CD8-positive, alpha-beta memory T cell (primary cell): ENCODE data around the gene MICAL3. TPM values are rescaled to one million over a fixed set of nuclear protein-coding genes. Genes with fewer than 3 reads are reported as not detected.
A peak's percentile ranks its signal among the peaks of the same experiment; 100 is the strongest.
"Not testable (repeated sequence)": the region's sequence is repeated elsewhere in the genome, so short reads cannot be mapped to it uniquely, and the experiment has no call there.

ENCODE experiments used
- CTCF ChIA-PET: fragments of 350-600 bp; sonication (Branson Sonifier 250); formaldehyde crosslinking; loops from one replicate; lab custom pipeline; 2021; ENCODE audit warnings: antibody characterized with exemption; lab: Charles Lee
- POLR2A ChIA-PET: fragments of 350-600 bp; sonication (Branson Sonifier 250); formaldehyde crosslinking; loops from one replicate; lab custom pipeline; 2021; ENCODE audit warnings: antibody characterized with exemption; lab: Charles Lee
- DNase-seq, 5 donors: peaks; one replicate each; pipeline versions ENCODE4 v3.0.0 to v3.0.0-alpha.2; 2020 to 2022; ENCODE audit warnings: mixed read lengths in 1 of 5
- H3K27ac ChIP-seq: one replicate; pipeline ENCODE4 v1.7.0; 2013; ENCODE audit warnings: low read depth, mild to moderate bottlenecking, low read length, moderate library complexity
- H3K27me3 ChIP-seq: 2 replicates; pipeline ENCODE4 v1.7.0; 2013; ENCODE audit warnings: low read length, mild to moderate bottlenecking; ENCODE audit not compliant: insufficient read depth, poor library complexity, severe bottlenecking
- H3K36me3 ChIP-seq: 2 replicates; pipeline ENCODE4 v1.7.0; 2013; ENCODE audit warnings: mild to moderate bottlenecking, low read length, moderate library complexity; ENCODE audit not compliant: insufficient read depth
- H3K4me1 ChIP-seq: 2 replicates; pipeline ENCODE4 v1.7.0; 2013; ENCODE audit warnings: mild to moderate bottlenecking, low read length, moderate library complexity; ENCODE audit not compliant: insufficient read depth
- H3K4me3 ChIP-seq: 2 replicates; pipeline ENCODE4 v1.7.0; 2013; ENCODE audit warnings: mild to moderate bottlenecking, low read length
- H3K9me3 ChIP-seq: 2 replicates; pipeline ENCODE4 v1.7.0; 2013; ENCODE audit warnings: mild to moderate bottlenecking, low read length
- H3K27ac Mint-ChIP-seq, 8 donors: one replicate each; pipeline ENCODE4 v1.8.0; 2020 to 2021; ENCODE audit warnings: mixed read lengths in 8 of 8, mild to moderate bottlenecking in 6 of 8, inconsistent platforms in 3 of 8, moderate library complexity in 3 of 8
- H3K27me3 Mint-ChIP-seq, 2 donors: one replicate each; pipeline ENCODE4 v1.8.0; 2020 to 2021; ENCODE audit warnings: mixed read lengths in 2 of 2, mild to moderate bottlenecking in 1 of 2, moderate library complexity in 1 of 2
- H3K36me3 Mint-ChIP-seq, 3 donors: one replicate each; pipeline ENCODE4 v1.8.0; 2020 to 2021; ENCODE audit warnings: mixed read lengths in 3 of 3, inconsistent platforms in 1 of 3, mild to moderate bottlenecking in 1 of 3
- H3K4me1 Mint-ChIP-seq, 3 donors: one replicate each; pipeline ENCODE4 v1.8.0; 2020 to 2021; ENCODE audit warnings: mixed read lengths in 3 of 3, inconsistent platforms in 1 of 3, mild to moderate bottlenecking in 1 of 3
- H3K4me3 Mint-ChIP-seq, 7 donors: one replicate each; pipeline ENCODE4 v1.8.0; 2020 to 2021; ENCODE audit warnings: mixed read lengths in 7 of 7, mild to moderate bottlenecking in 6 of 7, moderate library complexity in 4 of 7, inconsistent platforms in 2 of 7
- H3K9me3 Mint-ChIP-seq, 5 donors: one replicate each; pipeline ENCODE4 v1.8.0; 2020 to 2022; ENCODE audit warnings: mixed read lengths in 5 of 5, mild to moderate bottlenecking in 3 of 5, moderate library complexity in 2 of 5, inconsistent platforms in 1 of 5
- polyA plus RNA-seq: library from polyadenylated mRNA; unstranded; fragments of 300-500 nt; fragmentation: Illumina TruSeq; gene quantifications from one replicate; pipeline ENCODE4 v1.2.3, GENCODE V29; 2021
- total RNA-seq, 2 experiments: library from RNA; stranded (reverse); gene quantifications; one replicate each; pipeline ENCODE4 v1.2.3, GENCODE V29; 2021

Gene MICAL3
- total and polyA plus RNA-seq, 3 experiments from 2014 or later = 1.7 to 51.9 (median 51.7) TPM

DNA sequence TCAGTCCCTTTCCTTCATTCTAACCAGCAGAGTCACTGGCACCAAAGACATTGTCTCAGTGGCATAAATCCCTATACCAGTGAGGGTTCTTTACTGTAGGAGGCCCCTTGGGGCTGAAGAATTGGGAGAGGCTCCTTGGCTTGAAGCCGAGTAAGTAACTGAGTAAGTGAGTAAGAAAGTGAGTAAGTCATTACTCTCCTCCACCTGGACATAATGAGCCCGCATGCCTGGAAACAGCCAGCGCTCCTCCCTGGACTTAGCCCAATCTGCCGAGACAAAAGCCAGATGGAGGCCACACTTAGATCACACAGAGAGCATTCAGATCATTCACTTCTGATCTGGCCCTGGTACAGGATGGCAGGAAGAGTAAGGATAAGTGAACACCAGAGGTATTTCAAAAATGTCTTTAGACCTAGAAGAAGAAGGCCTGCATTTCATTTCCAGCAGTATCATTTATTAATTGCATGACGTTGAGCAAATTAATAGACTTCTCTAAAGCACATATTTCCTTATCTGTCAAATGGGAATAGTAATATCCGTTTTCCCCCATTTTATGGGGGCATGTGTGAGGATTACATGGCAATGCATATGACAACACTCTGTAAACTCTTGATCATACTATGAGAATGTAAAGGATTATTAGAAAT lies 8.2 kb upstream of the MICAL3 start:
- Histone ChIP-seq H3K27me3 (no peaks in the 10 kb centered on the region), H3K4me3 (no peak overlapping the region), H3K36me3 (no peaks in the 10 kb centered on the region), H3K9me3 (no peaks in the 10 kb centered on the region), H3K27ac (no peak overlapping the region), H3K4me1 (no peaks in the 10 kb centered on the region)
- H3K4me3 Mint-ChIP-seq = no peak overlapping the region
- H3K4me1 Mint-ChIP-seq = no peaks in the 10 kb centered on the region
- POLR2A ChIA-PET = no interaction called here
- CTCF ChIA-PET = interaction anchor here (1.3 kb wide), 1 partner anchor 25 kb away, joined by 3 read pairs; no protein-coding TSS in a partner anchor
- no peak for DNase-seq
- peaks cover 4 to 15% of the 10 kb centered on the region in 2 donors for H3K27me3 Mint-ChIP-seq
- H3K9me3 Mint-ChIP-seq = no peaks in the 10 kb centered on the region
- H3K36me3 Mint-ChIP-seq = no peaks in the 10 kb centered on the region
- no peak overlapping the region for H3K27ac Mint-ChIP-seq

DNA sequence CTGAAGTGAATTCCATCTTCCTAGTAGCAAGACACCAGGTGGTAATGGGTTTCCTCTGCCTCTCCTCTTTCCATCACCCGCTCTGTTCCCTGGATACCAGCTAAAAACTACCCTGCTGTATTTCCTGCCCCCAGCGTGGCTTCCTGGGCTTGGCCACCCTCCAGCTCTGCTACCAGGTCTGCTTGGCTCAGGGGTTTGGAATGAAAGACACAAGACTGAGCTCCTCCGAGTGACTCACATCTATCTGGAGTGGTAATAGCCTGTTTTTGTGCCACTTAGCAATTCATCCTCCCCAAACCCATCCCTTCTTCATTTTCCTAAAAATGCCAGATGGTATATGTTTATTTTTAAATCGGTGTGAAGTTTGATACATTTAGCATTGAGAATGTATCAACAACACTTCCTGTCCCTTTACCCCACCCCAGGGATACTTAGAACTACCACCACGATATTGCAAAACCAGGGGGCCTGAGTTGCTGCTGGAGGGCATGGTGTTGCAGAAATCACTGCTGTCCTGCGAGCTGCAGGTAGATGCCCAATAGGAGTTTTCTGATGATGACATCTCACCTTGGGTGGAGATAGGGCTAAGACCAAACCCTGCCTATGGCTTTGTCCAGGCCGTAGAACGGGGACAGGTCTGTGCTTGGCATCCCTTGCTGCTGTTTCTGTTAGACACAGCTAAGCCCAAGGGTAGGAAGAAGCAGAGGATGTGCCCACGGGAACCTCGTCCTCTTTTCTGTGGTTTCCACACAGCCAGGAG lies 7.5 kb upstream of the MICAL3 start:
- Mint-ChIP-seq H3K27ac (no peak overlapping the region), H3K4me1 (no peaks in the 10 kb centered on the region), H3K4me3 (no peak overlapping the region), H3K9me3 (no peaks in the 10 kb centered on the region), H3K27me3 (peaks cover 4 to 21% of the 10 kb centered on the region in 2 donors), H3K36me3 (no peaks in the 10 kb centered on the region)
- Histone ChIP-seq H3K9me3 (no peaks in the 10 kb centered on the region), H3K4me3 (no peak overlapping the region), H3K27ac (no peak overlapping the region), H3K36me3 (no peaks in the 10 kb centered on the region), H3K27me3 (no peaks in the 10 kb centered on the region), H3K4me1 (no peaks in the 10 kb centered on the region)
- POLR2A ChIA-PET = no interaction called here
- CTCF ChIA-PET = no interaction called here
- DNase-seq = no peak

DNA sequence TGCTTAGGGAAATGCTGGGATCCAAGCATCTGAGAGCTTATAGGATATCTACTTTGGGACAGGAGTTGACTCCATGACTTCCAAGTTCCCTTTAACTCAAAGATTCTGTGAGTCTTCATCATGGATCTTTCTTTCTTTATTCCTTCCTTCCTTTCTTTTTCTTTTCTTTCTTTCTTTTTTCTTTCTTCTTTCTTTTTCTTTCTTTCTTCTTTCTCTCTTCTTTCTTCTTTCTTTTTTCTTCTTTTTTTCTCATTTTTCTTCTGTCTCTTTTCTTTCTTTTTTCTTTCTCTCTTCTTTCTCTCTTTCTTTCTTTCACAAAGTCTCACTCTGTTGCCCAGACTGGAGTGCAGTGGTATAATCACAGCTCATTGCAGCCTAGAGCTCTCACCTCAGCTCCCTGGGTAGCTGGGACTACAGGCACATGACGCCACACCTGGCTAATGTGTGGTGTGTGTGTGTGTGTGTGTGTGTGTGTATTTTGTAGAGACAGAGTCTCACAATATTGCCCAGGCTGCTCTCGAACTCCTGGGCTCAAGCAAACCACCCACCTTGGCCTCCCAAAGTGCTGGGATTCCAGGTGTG lies 5.4 kb upstream of the MICAL3 start:
- ChIA-PET POLR2A (no interaction called here), CTCF (interaction anchor here (2.1 kb wide), 1 partner anchor 199 kb away, joined by 5 read pairs; no protein-coding TSS in a partner anchor)
- DNase-seq = no peak
- Histone ChIP-seq H3K9me3 (no peaks in the 10 kb centered on the region), H3K27ac (no peak overlapping the region), H3K4me3 (no peak overlapping the region), H3K27me3 (peaks cover 10% of the 10 kb centered on the region), H3K4me1 (no peaks in the 10 kb centered on the region), H3K36me3 (no peaks in the 10 kb centered on the region)
- Mint-ChIP-seq H3K36me3 (no peaks in the 10 kb centered on the region), H3K9me3 (no peaks in the 10 kb centered on the region), H3K4me1 (peaks cover under 1 to 5% (median 4%) of the 10 kb centered on the region in 3 donors), H3K27me3 (peaks cover 11 to 37% of the 10 kb centered on the region in 2 donors), H3K4me3 (no peak overlapping the region), H3K27ac (no peak overlapping the region)

DNA sequence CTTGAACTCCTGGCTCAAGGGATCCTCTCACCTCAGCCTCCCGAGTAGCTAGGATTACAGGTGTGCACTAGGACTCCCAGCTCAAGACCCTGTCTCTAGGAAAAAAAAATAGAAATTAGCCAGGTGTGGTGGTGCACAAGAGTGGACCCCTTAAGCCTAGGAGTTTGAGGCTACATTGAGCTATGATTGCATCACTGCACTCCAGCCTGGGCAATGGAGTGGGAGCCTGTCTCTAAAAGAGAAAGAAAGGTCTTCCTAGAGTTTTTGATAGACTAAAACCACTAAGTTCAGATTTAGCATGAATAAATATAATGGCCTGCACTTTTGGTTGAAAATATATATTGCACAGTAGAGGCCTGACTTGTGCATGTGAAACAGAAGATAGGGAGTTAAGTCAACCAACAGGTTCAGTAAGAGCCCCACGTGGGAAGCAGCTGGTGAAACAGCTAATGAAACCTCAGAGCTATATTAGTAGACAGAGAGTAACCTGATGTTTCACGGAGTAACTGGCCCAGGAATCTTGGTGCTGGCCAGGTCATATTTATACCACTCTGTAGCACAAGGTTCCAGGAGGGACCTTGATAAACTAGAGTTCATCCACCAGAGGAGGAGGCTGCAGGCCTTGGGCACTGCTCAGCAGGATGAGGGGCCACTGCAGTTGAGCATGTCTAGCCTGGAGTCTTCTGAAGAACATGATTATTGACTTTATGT lies 4.6 kb upstream of the MICAL3 start:
- CTCF ChIA-PET = interaction anchor here (0.6 to 2.1 kb wide), 3 partner anchors 47 to 198 kb away, joined by 3 to 5 read pairs (median 3); no protein-coding TSS in a partner anchor
- Histone ChIP-seq H3K27me3 (peaks cover 13% of the 10 kb centered on the region), H3K4me1 (no peaks in the 10 kb centered on the region), H3K4me3 (no peak overlapping the region), H3K36me3 (no peaks in the 10 kb centered on the region), H3K27ac (no peak overlapping the region), H3K9me3 (no peaks in the 10 kb centered on the region)
- no peaks in the 10 kb centered on the region for H3K9me3 Mint-ChIP-seq
- peak overlapping the region in 1 of 8 donors; percentile 47 for H3K27ac Mint-ChIP-seq
- H3K4me1 Mint-ChIP-seq = peaks cover 5 to 10% (median 7%) of the 10 kb centered on the region in 3 donors
- no peak overlapping the region for H3K4me3 Mint-ChIP-seq
- no peak for DNase-seq
- H3K36me3 Mint-ChIP-seq = no peaks in the 10 kb centered on the region
- POLR2A ChIA-PET = no interaction called here
- H3K27me3 Mint-ChIP-seq = peaks cover 11 to 35% of the 10 kb centered on the region in 2 donors

DNA sequence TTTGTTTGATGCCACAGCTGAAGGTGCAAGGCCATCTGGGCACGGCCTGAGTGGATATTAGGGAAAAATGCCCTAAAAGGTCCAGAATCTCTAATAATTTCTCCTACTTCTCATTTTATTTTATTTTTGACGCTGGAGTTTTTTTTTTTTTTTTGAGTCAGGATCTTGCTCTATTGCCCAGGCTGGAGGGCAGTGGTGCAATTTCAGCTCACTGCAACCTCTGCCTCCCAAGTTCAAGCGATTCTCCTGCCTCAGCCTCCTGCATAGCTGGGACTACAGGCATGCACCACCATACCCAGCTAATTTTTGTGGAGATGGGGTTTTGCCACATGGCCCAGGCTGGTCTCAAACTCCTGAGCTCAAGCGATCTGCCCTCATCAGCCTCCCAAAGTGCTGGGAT lies 1.5 kb upstream of the MICAL3 start:
- H3K36me3 Mint-ChIP-seq, H3K9me3 ChIP-seq, H3K4me3 ChIP-seq, H3K27ac ChIP-seq, DNase-seq, H3K27ac Mint-ChIP-seq, H3K36me3 ChIP-seq, H3K9me3 Mint-ChIP-seq, H3K4me1 ChIP-seq: not testable (repeated sequence)
- POLR2A ChIA-PET = interaction anchor here (0.7 kb wide), 1 partner anchor 162 kb away, joined by 3 read pairs; no protein-coding TSS in a partner anchor
- peaks cover 11 to 19% (median 12%) of the 10 kb centered on the region in 3 donors for H3K4me1 Mint-ChIP-seq
- H3K4me3 Mint-ChIP-seq = peak overlapping the region in 1 of 7 donors; percentile 66
- CTCF ChIA-PET = interaction anchor here (0.7 to 2.8 kb wide), 6 partner anchors 25 to 195 kb away, joined by 3 to 18 read pairs (median 4); no protein-coding TSS in a partner anchor
- H3K27me3 ChIP-seq = peaks cover 13% of the 10 kb centered on the region
- peaks cover 26 to 58% of the 10 kb centered on the region in 2 donors for H3K27me3 Mint-ChIP-seq

DNA sequence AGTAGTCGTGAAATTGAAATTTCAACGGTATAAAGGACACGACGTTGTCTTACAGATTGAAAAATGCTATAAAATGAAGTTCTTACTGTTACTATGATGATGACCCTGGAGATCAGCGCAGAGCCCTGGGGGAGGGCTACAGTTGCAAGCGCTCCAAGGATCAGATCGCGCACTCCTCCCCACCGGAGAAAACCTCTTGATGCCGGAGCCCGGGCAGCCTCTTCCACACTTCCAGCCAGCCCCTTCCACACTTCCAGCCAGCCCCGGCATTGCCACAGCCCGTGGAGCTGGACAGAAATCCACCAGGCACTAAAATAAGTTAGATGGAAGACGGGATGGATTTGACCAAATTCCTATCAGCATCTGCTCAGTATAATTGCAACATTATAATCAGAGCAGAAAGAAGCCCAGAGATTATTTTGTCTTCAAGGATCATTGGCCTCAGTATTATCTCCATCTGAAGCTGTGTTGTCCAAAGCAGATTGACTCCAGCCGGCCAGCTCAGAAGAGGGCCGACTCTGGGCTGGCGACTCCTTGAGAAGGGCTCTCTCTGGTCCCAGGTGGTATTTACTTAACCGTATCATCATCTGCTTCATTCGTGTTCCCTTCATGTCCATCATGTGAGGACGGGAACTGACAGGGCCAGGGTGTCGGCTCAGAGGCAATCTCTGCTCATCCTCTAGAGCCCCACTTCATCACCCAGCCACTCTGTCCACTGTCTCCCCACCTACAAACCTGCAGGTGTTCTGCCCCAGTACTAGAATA lies 777 bp upstream of the MICAL3 start:
- no peak overlapping the region for H3K27ac ChIP-seq
- H3K27me3 ChIP-seq = peaks cover 13% of the 10 kb centered on the region
- Mint-ChIP-seq H3K36me3 (no peaks in the 10 kb centered on the region), H3K27me3 (peaks cover 26 to 60% of the 10 kb centered on the region in 2 donors), H3K4me3 (peak overlapping the region; percentile 66 to 89 (median 75)), H3K9me3 (no peaks in the 10 kb centered on the region), H3K27ac (no peak overlapping the region), H3K4me1 (peaks cover 11 to 19% (median 12%) of the 10 kb centered on the region in 3 donors)
- ChIA-PET CTCF (interaction anchor here (0.6 to 2.8 kb wide), 7 partner anchors 10 to 195 kb away, joined by 3 to 18 read pairs (median 4); no protein-coding TSS in a partner anchor), POLR2A (interaction anchor here (0.7 kb wide), 1 partner anchor 161 kb away, joined by 3 read pairs; no protein-coding TSS in a partner anchor)
- DNase-seq = no peak
- H3K4me3 ChIP-seq = peak overlapping the region; percentile 29
- H3K36me3 ChIP-seq = no peaks in the 10 kb centered on the region
- H3K4me1 ChIP-seq = peaks cover 5% of the 10 kb centered on the region
- no peaks in the 10 kb centered on the region for H3K9me3 ChIP-seq
